COR-L47 (cell line): ENCODE measurements around the gene B4GALNT2.
"Not testable (repeated sequence)": the region's sequence is repeated elsewhere in the genome, so short reads cannot be mapped to it uniquely, and the experiment has no call there.

Source experiments
- DNase-seq: peaks from one replicate; lab custom pipeline; 2025; lab: John Stamatoyannopoulos, UW

B4GALNT2 gene

GRCh38 chr17:49132699-49133364 is at the start of gene B4GALNT2:
B4GALNT2 (plus strand) TSS chr17:49132769; CDS start chr17:49132793, 24 bp downstream.
- DNase-seq, result no peak

- not testable (repeated sequence) for DNase-seq
Measured at GRCh38 chr17:49085046-49085445, 47.5 kb upstream of the B4GALNT2 start.

GRCh38 chr17:49085565-49086315 is 46.8 kb upstream of the B4GALNT2 start:
- DNase-seq, result no peak

GRCh38 chr17:49086316-49086605 is 46.3 kb upstream of the B4GALNT2 start:
- no peak for DNase-seq

GRCh38 chr17:49086649-49087048 is 45.9 kb upstream of the B4GALNT2 start:
- DNase-seq, result no peak

GRCh38 chr17:49089094-49089493 is 43.5 kb upstream of the B4GALNT2 start:
- DNase-seq, result no peak

GRCh38 chr17:49090878-49091594 is 41.5 kb upstream of the B4GALNT2 start:
- no peak for DNase-seq

GRCh38 chr17:49093131-49093530 is 39.4 kb upstream of the B4GALNT2 start:
- no peak for DNase-seq

- DNase-seq, result no peak
Measured at GRCh38 chr17:49100601-49101000, 32.0 kb upstream of the B4GALNT2 start.

GRCh38 chr17:49101054-49101534 is 31.5 kb upstream of the B4GALNT2 start:
- DNase-seq, result no peak

GRCh38 chr17:49103360-49103759 is 29.2 kb upstream of the B4GALNT2 start:
- DNase-seq, result not testable (repeated sequence)

GRCh38 chr17:49104511-49105074 is 28.0 kb upstream of the B4GALNT2 start:
- no peak for DNase-seq

GRCh38 chr17:49106321-49107210 is 26.0 kb upstream of the B4GALNT2 start:
- no peak for DNase-seq

GRCh38 chr17:49107211-49107557 is 25.4 kb upstream of the B4GALNT2 start:
- DNase-seq, result no peak

GRCh38 chr17:49108318-49108717 is 24.3 kb upstream of the B4GALNT2 start:
- DNase-seq, result peak; percentile 2

- DNase-seq, result no peak
Measured at GRCh38 chr17:49110509-49110908, 22.1 kb upstream of the B4GALNT2 start.

- no peak for DNase-seq
Measured at GRCh38 chr17:49111934-49112333, 20.6 kb upstream of the B4GALNT2 start.

GRCh38 chr17:49112936-49113335 is 19.6 kb upstream of the B4GALNT2 start:
- DNase-seq, result no peak

- no peak for DNase-seq
Measured at GRCh38 chr17:49114703-49115102, 17.9 kb upstream of the B4GALNT2 start.

GRCh38 chr17:49117587-49118230 is 14.9 kb upstream of the B4GALNT2 start:
- DNase-seq, result no peak

GRCh38 chr17:49120166-49120565 is 12.4 kb upstream of the B4GALNT2 start:
- no peak for DNase-seq
